Activated CD4-positive, alpha-beta memory T cell treated with anti-CD3 and anti-CD28 coated beads for 36 hours (primary cell): Measurements from ENCODE around the gene PUM2. TPM values are rescaled to one million over a fixed set of nuclear protein-coding genes. Genes with fewer than 3 reads are reported as not detected.

Experiments
- CTCF ChIA-PET: fragments of 350-600 bp; sonication (Branson Sonifier 250); formaldehyde crosslinking; loops from one replicate; lab custom pipeline; 2021; ENCODE audit warnings: antibody characterized with exemption, inconsistent platforms; lab: Charles Lee
- POLR2A ChIA-PET: fragments of 350-600 bp; sonication (Branson Sonifier 250); formaldehyde crosslinking; loops from one replicate; lab custom pipeline; 2021; ENCODE audit warnings: antibody characterized with exemption; lab: Charles Lee
- DNase-seq: peaks from one replicate; pipeline ENCODE4 v3.0.0-alpha.2; 2020
- H3K27ac Mint-ChIP-seq: one replicate; pipeline ENCODE4 v1.8.0; 2021; ENCODE audit warnings: mixed read lengths
- H3K27me3 Mint-ChIP-seq: one replicate; pipeline ENCODE4 v1.8.0; 2021; ENCODE audit warnings: mixed read lengths
- H3K36me3 Mint-ChIP-seq: one replicate; pipeline ENCODE4 v1.8.0; 2021; ENCODE audit warnings: mixed read lengths
- H3K4me1 Mint-ChIP-seq: one replicate; pipeline ENCODE4 v1.8.0; 2021; ENCODE audit warnings: low read depth, mixed read lengths
- H3K4me3 Mint-ChIP-seq: one replicate; pipeline ENCODE4 v1.8.0; 2021; ENCODE audit warnings: mild to moderate bottlenecking, mixed read lengths
- H3K9me3 Mint-ChIP-seq: one replicate; pipeline ENCODE4 v1.8.0; 2021; ENCODE audit warnings: mixed read lengths
- intact Hi-C: fragments of 100-400 bp; cut with micrococcal nuclease; formaldehyde crosslinking; loops from one replicate; pipeline ENCODE4 v1.15.1; 2023
- total RNA-seq, 2 experiments: library from RNA; stranded (reverse); gene quantifications; one replicate each; pipeline ENCODE4 v1.2.3, GENCODE V29; 2021

PUM2 gene, protein sequence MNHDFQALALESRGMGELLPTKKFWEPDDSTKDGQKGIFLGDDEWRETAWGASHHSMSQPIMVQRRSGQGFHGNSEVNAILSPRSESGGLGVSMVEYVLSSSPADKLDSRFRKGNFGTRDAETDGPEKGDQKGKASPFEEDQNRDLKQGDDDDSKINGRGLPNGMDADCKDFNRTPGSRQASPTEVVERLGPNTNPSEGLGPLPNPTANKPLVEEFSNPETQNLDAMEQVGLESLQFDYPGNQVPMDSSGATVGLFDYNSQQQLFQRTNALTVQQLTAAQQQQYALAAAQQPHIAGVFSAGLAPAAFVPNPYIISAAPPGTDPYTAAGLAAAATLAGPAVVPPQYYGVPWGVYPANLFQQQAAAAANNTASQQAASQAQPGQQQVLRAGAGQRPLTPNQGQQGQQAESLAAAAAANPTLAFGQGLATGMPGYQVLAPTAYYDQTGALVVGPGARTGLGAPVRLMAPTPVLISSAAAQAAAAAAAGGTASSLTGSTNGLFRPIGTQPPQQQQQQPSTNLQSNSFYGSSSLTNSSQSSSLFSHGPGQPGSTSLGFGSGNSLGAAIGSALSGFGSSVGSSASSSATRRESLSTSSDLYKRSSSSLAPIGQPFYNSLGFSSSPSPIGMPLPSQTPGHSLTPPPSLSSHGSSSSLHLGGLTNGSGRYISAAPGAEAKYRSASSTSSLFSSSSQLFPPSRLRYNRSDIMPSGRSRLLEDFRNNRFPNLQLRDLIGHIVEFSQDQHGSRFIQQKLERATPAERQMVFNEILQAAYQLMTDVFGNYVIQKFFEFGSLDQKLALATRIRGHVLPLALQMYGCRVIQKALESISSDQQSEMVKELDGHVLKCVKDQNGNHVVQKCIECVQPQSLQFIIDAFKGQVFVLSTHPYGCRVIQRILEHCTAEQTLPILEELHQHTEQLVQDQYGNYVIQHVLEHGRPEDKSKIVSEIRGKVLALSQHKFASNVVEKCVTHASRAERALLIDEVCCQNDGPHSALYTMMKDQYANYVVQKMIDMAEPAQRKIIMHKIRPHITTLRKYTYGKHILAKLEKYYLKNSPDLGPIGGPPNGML
- 100 to 1,000 TPM; 122 TPM for total RNA-seq

GRCh38 chr2:20350753-20351554 is at the start of gene PUM2:
Gene PUM2 (minus strand): TSS chr2:20350844. CDS start chr2:20327360, 23,484 bp downstream.
- Mint-ChIP-seq H3K9me3 (no peaks in the 10 kb centered on the region), H3K27me3 (no peaks in the 10 kb centered on the region), H3K27ac (peak within 1 kb of the TSS; percentile 93), H3K4me3 (no peak within 1 kb of the TSS), H3K36me3 (peaks cover 23% of the 10 kb centered on the region), H3K4me1 (peaks cover 31% of the 10 kb centered on the region)
- peak; percentile 97 for DNase-seq
- ChIA-PET CTCF (interaction anchor here (0.9 to 3.8 kb wide), 6 partner anchors 10 to 300 kb away, joined by 3 to 21 read pairs (median 4); partner anchors contain the start of gene HS1BP3), POLR2A (interaction anchor here (0.6 to 4.7 kb wide), 5 partner anchors 10 to 96 kb away, joined by 3 to 50 read pairs (median 5); partner anchors contain the start of gene RHOB)
- intact Hi-C loops: loop anchor here (1.0 to 5.0 kb wide), 7 partner anchors 14 to 1004 kb away; partner anchors contain the start of genes HS1BP3, LAPTM4A, LDAH and RHOB

GRCh38 chr2:20400306-20400705 is 49.7 kb upstream of the PUM2 start:
- CTCF ChIA-PET: interaction anchor here (4.5 kb wide), 1 partner anchor 11 kb away, joined by 33 read pairs; no protein-coding TSS in a partner anchor
- DNase-seq: no peak
- H3K9me3 Mint-ChIP-seq: no peaks in the 10 kb centered on the region
- H3K36me3 Mint-ChIP-seq: no peaks in the 10 kb centered on the region
- H3K4me3 Mint-ChIP-seq: no peak overlapping the region
- H3K4me1 Mint-ChIP-seq: no peaks in the 10 kb centered on the region
- POLR2A ChIA-PET: no interaction called here
- peaks cover 9% of the 10 kb centered on the region for H3K27me3 Mint-ChIP-seq
- no peak overlapping the region for H3K27ac Mint-ChIP-seq
- intact Hi-C loops: no loop called here

GRCh38 chr2:20398956-20399567 is 48.4 kb upstream of the PUM2 start:
- ChIA-PET POLR2A (no interaction called here), CTCF (interaction anchor here (0.9 to 4.5 kb wide), 2 partner anchors 12 to 13 kb away, joined by 3 to 33 read pairs; no protein-coding TSS in a partner anchor)
- Mint-ChIP-seq H3K27ac (no peak overlapping the region), H3K4me3 (no peak overlapping the region), H3K9me3 (no peaks in the 10 kb centered on the region), H3K36me3 (no peaks in the 10 kb centered on the region), H3K27me3 (peaks cover 6% of the 10 kb centered on the region), H3K4me1 (no peaks in the 10 kb centered on the region)
- no peak for DNase-seq
- intact Hi-C loops: loop anchor here (5.0 kb wide), 1 partner anchor 243 kb away; no protein-coding TSS in a partner anchor

DNA sequence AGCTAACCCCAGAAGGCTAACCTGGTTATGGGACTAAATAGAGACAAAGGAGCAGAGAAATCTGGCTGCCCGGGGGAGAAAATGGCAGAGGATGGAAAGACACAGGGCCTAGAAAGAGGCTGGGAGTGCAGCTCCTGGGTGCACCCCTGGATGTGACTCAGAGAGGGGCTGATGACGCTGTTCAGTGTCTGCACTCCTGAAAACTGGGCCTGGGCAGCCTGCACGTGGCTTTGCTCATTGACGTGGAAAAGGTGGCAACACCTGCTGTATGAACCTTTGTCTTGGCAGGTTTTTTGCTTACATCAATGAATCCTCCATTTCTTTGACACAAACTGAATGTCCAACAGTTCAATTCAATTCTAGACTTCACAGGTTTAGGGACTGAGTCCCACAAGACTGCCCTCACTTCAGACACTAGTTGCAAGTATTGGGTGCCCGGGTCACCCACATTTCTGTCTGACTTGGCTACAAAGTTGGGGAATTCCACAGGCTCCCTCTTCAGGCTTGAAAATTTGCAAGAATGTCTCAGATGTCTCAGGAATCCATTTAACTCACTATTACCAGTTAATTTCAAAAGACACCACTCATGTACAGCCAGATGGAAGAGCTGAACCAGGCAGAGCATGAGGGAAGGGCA is 47.3 kb upstream of the PUM2 start:
- peaks cover 6% of the 10 kb centered on the region for H3K27me3 Mint-ChIP-seq
- no peak for DNase-seq
- H3K4me1 Mint-ChIP-seq: no peaks in the 10 kb centered on the region
- H3K36me3 Mint-ChIP-seq: no peaks in the 10 kb centered on the region
- no peak overlapping the region for H3K4me3 Mint-ChIP-seq
- ChIA-PET CTCF (interaction anchor here (0.9 to 2.8 kb wide), 2 partner anchors 13 to 244 kb away, joined by 3 to 9 read pairs; no protein-coding TSS in a partner anchor), POLR2A (no interaction called here)
- no peaks in the 10 kb centered on the region for H3K9me3 Mint-ChIP-seq
- H3K27ac Mint-ChIP-seq: no peak overlapping the region
- intact Hi-C loops: loop anchor here (5.0 kb wide), 1 partner anchor 244 kb away; no protein-coding TSS in a partner anchor

- Mint-ChIP-seq H3K27ac (no peak overlapping the region), H3K4me3 (no peak overlapping the region), H3K4me1 (no peaks in the 10 kb centered on the region), H3K9me3 (no peaks in the 10 kb centered on the region), H3K27me3 (peaks cover 6% of the 10 kb centered on the region), H3K36me3 (no peaks in the 10 kb centered on the region)
- CTCF ChIA-PET: interaction anchor here (0.6 to 2.8 kb wide), 4 partner anchors 15 to 246 kb away, joined by 3 to 10 read pairs (median 6); no protein-coding TSS in a partner anchor
- DNase-seq: no peak
- POLR2A ChIA-PET: no interaction called here
- intact Hi-C loops: loop anchor here (5.0 kb wide), 1 partner anchor 246 kb away; no protein-coding TSS in a partner anchor
Observed at GRCh38 chr2:20396356-20397000, 45.8 kb upstream of the PUM2 start.

- ChIA-PET CTCF (no interaction called here), POLR2A (no interaction called here)
- Mint-ChIP-seq H3K36me3 (no peaks in the 10 kb centered on the region), H3K27me3 (peaks cover 9% of the 10 kb centered on the region), H3K4me1 (no peaks in the 10 kb centered on the region), H3K4me3 (no peak overlapping the region), H3K9me3 (no peaks in the 10 kb centered on the region), H3K27ac (no peak overlapping the region)
- intact Hi-C loops: no loop called here
- no peak for DNase-seq
Observed at GRCh38 chr2:20393986-20394385, 43.3 kb upstream of the PUM2 start.

DNA sequence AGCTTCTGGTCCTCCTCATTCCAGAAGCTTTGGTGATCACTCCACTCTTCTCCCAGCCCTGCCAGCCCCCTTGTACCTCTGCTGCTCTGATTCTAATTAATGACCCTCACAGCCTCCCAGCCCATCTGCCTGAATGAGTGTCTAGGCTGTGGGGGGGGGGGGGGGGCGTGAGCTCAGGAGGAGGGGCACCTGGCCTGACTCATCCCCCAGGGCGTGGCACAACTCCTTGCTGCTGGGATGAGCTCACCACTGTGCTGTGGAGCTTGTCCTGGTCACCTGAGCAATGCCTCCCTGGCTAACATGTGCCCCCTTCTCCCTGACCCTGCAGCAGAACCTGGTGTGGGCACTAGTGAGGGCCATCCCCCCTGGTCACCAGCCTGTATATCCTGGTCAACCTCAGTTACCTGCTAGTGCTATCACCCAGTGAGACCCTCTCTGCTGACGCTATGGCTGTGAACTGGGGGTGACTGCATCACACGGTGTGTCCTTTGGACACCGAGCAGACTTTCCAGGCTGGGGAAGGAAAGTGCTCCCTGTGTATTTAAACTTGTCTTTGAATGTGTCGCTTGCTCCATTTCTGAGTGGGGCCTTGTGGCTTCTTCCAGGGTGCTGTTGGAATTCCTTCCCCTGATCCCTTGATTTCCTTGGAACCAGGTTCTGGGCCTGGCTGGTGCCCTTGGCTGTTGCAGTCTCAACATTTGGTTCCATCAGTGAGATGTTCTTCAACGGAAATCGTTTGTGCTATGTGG is 41.5 kb upstream of the PUM2 start:
- DNase-seq: peak; percentile 16
- H3K9me3 Mint-ChIP-seq: no peaks in the 10 kb centered on the region
- intact Hi-C loops: no loop called here
- H3K27me3 Mint-ChIP-seq: peaks cover 9% of the 10 kb centered on the region
- H3K36me3 Mint-ChIP-seq: no peaks in the 10 kb centered on the region
- H3K27ac Mint-ChIP-seq: no peak overlapping the region
- CTCF ChIA-PET: interaction anchor here (1.4 kb wide), 1 partner anchor 20 kb away, joined by 4 read pairs; no protein-coding TSS in a partner anchor
- no peaks in the 10 kb centered on the region for H3K4me1 Mint-ChIP-seq
- no peak overlapping the region for H3K4me3 Mint-ChIP-seq
- POLR2A ChIA-PET: no interaction called here

GRCh38 chr2:20390524-20391123 is 40.0 kb upstream of the PUM2 start:
- CTCF ChIA-PET: interaction anchor here (0.7 kb wide), 1 partner anchor 11 kb away, joined by 3 read pairs; no protein-coding TSS in a partner anchor
- Mint-ChIP-seq H3K9me3 (no peaks in the 10 kb centered on the region), H3K27me3 (peaks cover 4% of the 10 kb centered on the region), H3K4me3 (no peak overlapping the region), H3K36me3 (no peaks in the 10 kb centered on the region), H3K27ac (no peak overlapping the region), H3K4me1 (no peaks in the 10 kb centered on the region)
- intact Hi-C loops: no loop called here
- DNase-seq: no peak
- POLR2A ChIA-PET: no interaction called here

DNA sequence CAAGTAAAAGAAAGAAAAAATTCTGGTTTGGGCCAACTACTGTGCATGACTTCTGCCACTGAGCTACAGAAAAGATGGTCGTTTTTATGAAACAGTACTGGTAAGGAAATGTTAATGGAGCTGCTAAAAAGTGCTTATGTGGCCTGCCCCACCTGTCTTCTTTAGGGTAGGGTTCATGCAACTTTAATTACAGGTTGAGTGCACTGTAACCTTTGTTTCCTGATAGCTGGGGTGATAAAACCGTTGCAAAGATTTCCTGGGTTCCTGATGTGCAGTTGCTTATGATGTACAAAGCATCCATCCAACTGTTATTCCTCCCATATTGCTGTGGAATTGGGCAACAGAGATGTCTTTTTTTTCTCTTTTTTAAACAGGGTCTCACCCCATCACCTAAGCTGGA is 34.3 kb upstream of the PUM2 start:
- no peak overlapping the region for H3K27ac Mint-ChIP-seq
- POLR2A ChIA-PET: no interaction called here
- intact Hi-C loops: no loop called here
- peaks cover 2% of the 10 kb centered on the region for H3K27me3 Mint-ChIP-seq
- H3K36me3 Mint-ChIP-seq: no peaks in the 10 kb centered on the region
- H3K4me1 Mint-ChIP-seq: peaks cover 3% of the 10 kb centered on the region
- H3K4me3 Mint-ChIP-seq: no peak overlapping the region
- CTCF ChIA-PET: interaction anchor here (1.1 to 3.6 kb wide), 2 partner anchors 27 to 257 kb away, joined by 3 to 12 read pairs; no protein-coding TSS in a partner anchor
- DNase-seq: no peak
- H3K9me3 Mint-ChIP-seq: no peaks in the 10 kb centered on the region
